Measurements from ENCODE around the gene C22orf31.

C22orf31 gene

GRCh38 chr22:29061773-29062172 is at the start of gene C22orf31:
C22orf31 (minus strand) TSS chr22:29061831; CDS start chr22:29061792, 39 bp downstream.
- no peak for TF ChIP-seq GATA2 (IDR thresholded peaks at IDR 0.05; ENCODE audit: low read depth, low read length)
- TF ChIP-seq GATA3 (IDR thresholded peaks at IDR 0.05; ENCODE audit: low read depth, low read length) = no peak

- TF ChIP-seq GATA2 (IDR thresholded peaks at IDR 0.05; ENCODE audit: low read depth, low read length) = no peak
- no peak for TF ChIP-seq GATA3 (IDR thresholded peaks at IDR 0.05; ENCODE audit: low read depth, low read length)
Observed at GRCh38 chr22:29110946-29111345, 49.3 kb upstream of the C22orf31 start.

GRCh38 chr22:29109822-29110221 is 48.2 kb upstream of the C22orf31 start:
- TF ChIP-seq GATA2 (IDR thresholded peaks at IDR 0.05; ENCODE audit: low read depth, low read length) = no peak
- no peak for TF ChIP-seq GATA3 (IDR thresholded peaks at IDR 0.05; ENCODE audit: low read depth, low read length)

DNA sequence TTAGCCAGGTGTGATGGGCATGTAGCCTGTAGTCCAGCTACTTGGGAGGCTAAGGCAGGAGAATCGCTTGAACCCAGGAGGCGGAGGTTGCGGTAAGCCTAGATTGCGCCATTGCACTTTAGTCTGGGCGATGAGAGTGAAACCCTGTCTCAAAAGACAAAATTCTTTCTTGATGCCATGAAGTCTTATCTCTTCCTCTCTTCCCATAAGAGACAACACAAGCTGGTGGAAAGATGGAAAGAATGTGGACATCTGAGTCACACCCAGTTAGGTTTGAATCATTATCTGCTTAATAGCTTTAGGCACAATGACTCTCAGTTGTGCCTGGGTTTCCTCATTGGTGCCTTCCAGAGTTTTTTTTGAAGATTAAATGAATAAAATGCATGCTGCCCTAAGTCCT is 46.5 kb upstream of the C22orf31 start:
- TF ChIP-seq GATA2 (IDR thresholded peaks at IDR 0.05; ENCODE audit: low read depth, low read length) (no peak), GATA3 (IDR thresholded peaks at IDR 0.05; ENCODE audit: low read depth, low read length) (no peak)

DNA sequence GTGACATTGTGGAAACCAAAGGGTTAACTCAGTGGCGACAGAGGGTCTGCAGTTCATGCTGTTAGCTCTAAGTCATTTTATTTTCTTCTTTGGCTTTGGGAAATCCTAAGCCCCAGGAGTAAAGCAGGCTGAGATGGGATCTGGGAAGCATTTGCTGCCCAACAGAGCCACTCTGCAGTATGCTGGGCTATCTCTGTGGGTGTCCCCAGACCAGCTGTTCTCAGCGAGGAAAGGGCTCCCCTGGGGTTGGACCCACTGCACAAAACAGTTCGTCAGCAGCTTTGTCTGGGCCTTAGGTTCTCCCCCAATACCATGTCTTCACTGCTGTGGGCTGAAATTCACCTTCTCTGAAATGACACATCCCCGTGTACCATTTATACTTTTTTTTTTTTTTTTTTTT is 45.2 kb upstream of the C22orf31 start:
- no peak for TF ChIP-seq GATA3 (IDR thresholded peaks at IDR 0.05; ENCODE audit: low read depth, low read length)
- TF ChIP-seq GATA2 (IDR thresholded peaks at IDR 0.05; ENCODE audit: low read depth, low read length) = no peak

- TF ChIP-seq GATA2 (IDR thresholded peaks at IDR 0.05; ENCODE audit: low read depth, low read length) = no peak
- no peak for TF ChIP-seq GATA3 (IDR thresholded peaks at IDR 0.05; ENCODE audit: low read depth, low read length)
Observed at GRCh38 chr22:29105468-29105867, 43.8 kb upstream of the C22orf31 start.

GRCh38 chr22:29103121-29103520 is 41.5 kb upstream of the C22orf31 start:
- no peak for TF ChIP-seq GATA2 (IDR thresholded peaks at IDR 0.05; ENCODE audit: low read depth, low read length)
- no peak for TF ChIP-seq GATA3 (IDR thresholded peaks at IDR 0.05; ENCODE audit: low read depth, low read length)

DNA sequence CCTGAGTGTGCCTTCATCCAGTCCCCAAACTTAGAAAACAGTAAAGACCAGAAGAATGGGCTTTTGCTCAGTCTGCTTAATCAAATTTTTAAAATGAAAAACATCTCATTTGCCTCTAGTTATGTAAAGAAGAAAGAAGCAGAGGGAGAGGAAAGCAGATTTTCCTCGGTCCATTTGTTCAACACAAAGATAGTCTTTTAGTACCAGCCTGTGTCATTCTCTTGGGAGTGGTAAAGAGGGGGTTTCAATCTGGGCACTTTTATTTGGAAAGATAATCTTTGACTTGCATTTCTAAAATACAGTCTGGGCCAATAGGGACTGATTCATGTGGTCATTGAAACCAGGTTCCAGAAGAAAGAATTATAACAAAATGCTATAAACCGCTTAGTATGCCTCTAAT is 40.7 kb upstream of the C22orf31 start:
- TF ChIP-seq GATA3 (IDR thresholded peaks at IDR 0.05; ENCODE audit: low read depth, low read length) (no peak), GATA2 (IDR thresholded peaks at IDR 0.05; ENCODE audit: low read depth, low read length) (no peak)

GRCh38 chr22:29098296-29098695 is 36.7 kb upstream of the C22orf31 start:
- TF ChIP-seq GATA2 (IDR thresholded peaks at IDR 0.05; ENCODE audit: low read depth, low read length) = no peak
- TF ChIP-seq GATA3 (IDR thresholded peaks at IDR 0.05; ENCODE audit: low read depth, low read length) = no peak

DNA sequence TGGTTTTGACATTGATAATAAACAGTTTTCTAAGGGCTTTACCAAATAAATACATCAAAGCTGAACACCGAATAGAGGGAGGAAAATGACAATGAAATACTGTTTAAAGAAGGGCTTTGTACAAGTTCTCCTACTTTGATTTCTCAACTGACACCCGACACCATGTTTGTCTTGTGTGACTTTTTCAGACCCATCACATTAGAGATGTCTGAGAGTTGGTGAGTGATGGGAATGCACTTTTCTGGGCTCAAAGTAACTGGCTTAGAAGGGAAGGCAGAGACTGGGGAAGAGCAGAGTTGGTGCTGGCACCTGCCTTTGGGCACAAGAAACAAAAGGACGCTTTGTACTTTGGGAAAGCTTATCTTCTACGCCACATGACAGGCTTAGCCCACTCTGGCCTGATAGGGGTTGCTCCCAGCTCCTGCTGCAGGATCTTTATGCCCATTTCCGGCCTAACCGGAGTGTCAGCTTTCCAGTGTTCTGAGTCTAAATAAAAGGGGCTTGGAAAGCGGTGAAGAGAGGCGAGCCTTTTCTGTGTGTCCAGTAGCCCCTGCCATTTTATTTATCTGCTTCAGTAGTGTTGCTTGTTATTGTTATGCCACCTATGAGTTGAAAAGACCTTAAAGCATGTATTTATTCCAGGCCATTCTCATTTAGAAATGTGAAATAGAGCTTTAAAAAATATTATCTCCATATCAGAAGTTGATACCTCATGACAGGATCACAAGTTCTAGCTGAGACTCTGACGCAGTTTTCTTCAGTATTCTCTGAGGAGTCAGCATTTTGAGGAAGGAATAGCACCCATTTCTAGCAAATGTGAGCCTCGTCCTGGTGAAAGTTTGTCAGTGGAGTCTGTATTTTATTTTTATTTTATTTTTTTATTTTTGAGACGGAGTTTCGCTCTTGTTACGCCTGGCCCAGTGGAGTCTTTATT is 35.4 kb upstream of the C22orf31 start:
- no peak for TF ChIP-seq GATA3 (IDR thresholded peaks at IDR 0.05; ENCODE audit: low read depth, low read length)
- no peak for TF ChIP-seq GATA2 (IDR thresholded peaks at IDR 0.05; ENCODE audit: low read depth, low read length)

- TF ChIP-seq GATA3 (IDR thresholded peaks at IDR 0.05; ENCODE audit: low read depth, low read length) (no peak), GATA2 (IDR thresholded peaks at IDR 0.05; ENCODE audit: low read depth, low read length) (no peak)
Observed at GRCh38 chr22:29095459-29095858, 33.8 kb upstream of the C22orf31 start.

GRCh38 chr22:29093501-29094300 is 32.1 kb upstream of the C22orf31 start:
- no peak for TF ChIP-seq GATA3 (IDR thresholded peaks at IDR 0.05; ENCODE audit: low read depth, low read length)
- TF ChIP-seq GATA2 (IDR thresholded peaks at IDR 0.05; ENCODE audit: low read depth, low read length) = peak; percentile 23; the same call in 1 of the 2 replicates

GRCh38 chr22:29093030-29093429 is 31.4 kb upstream of the C22orf31 start:
- TF ChIP-seq GATA2 (IDR thresholded peaks at IDR 0.05; ENCODE audit: low read depth, low read length) = no peak
- no peak for TF ChIP-seq GATA3 (IDR thresholded peaks at IDR 0.05; ENCODE audit: low read depth, low read length)

- TF ChIP-seq GATA3 (IDR thresholded peaks at IDR 0.05; ENCODE audit: low read depth, low read length) (no peak), GATA2 (IDR thresholded peaks at IDR 0.05; ENCODE audit: low read depth, low read length) (no peak)
Observed at GRCh38 chr22:29092243-29092642, 30.6 kb upstream of the C22orf31 start.
